ENCODE results near the gene S1PR5.
A peak's percentile ranks its signal among the peaks of the same experiment; 100 is the strongest.

The S1PR5 gene

GRCh38 chr19:10478903-10479384 lies 38.3 kb downstream of the S1PR5 start:
- Mint-ChIP-seq H3K4me1 (peaks cover 5% of the 10 kb centered on the region), H3K9me3 (no peaks in the 10 kb centered on the region), H3K4me3 (peak overlapping the region; percentile 32 to 68 (median 52)), H3K27ac (peak overlapping the region in 1 of 3 experiments; percentile 22), H3K36me3 (ENCODE audit: low read depth) (no peaks in the 10 kb centered on the region), H3K27me3 (ENCODE audit: low read depth) (peaks cover 12% of the 10 kb centered on the region)
- peak; percentile 59 to 72 (median 65) for TF ChIP-seq CTCF (IDR thresholded peaks at IDR 0.05; ENCODE audit: unreplicated experiment in 3 of 3)

- Mint-ChIP-seq H3K36me3 (ENCODE audit: low read depth) (no peaks in the 10 kb centered on the region), H3K27me3 (ENCODE audit: low read depth) (peaks cover 12% of the 10 kb centered on the region), H3K4me1 (peaks cover 5% of the 10 kb centered on the region), H3K27ac (no peak overlapping the region), H3K4me3 (no peak overlapping the region), H3K9me3 (no peaks in the 10 kb centered on the region)
- TF ChIP-seq CTCF (IDR thresholded peaks at IDR 0.05; ENCODE audit: unreplicated experiment in 3 of 3): no peak
These were observed 38.8 kb downstream of the S1PR5 start for GRCh38 chr19:10478476-10478875.

- H3K36me3 Mint-ChIP-seq (ENCODE audit: low read depth): no peaks in the 10 kb centered on the region
- no peak overlapping the region for H3K4me3 Mint-ChIP-seq
- no peak overlapping the region for H3K27ac Mint-ChIP-seq
- no peaks in the 10 kb centered on the region for H3K9me3 Mint-ChIP-seq
- H3K4me1 Mint-ChIP-seq: peaks cover 5% of the 10 kb centered on the region
- TF ChIP-seq CTCF (IDR thresholded peaks at IDR 0.05; ENCODE audit: unreplicated experiment in 3 of 3): no peak
- H3K27me3 Mint-ChIP-seq (ENCODE audit: low read depth): peaks cover 12% of the 10 kb centered on the region
These were observed 42.2 kb downstream of the S1PR5 start for GRCh38 chr19:10474962-10475451.

GRCh38 chr19:10473192-10473591 lies 44.1 kb downstream of the S1PR5 start:
- no peak overlapping the region for H3K4me3 Mint-ChIP-seq
- no peaks in the 10 kb centered on the region for H3K4me1 Mint-ChIP-seq
- no peaks in the 10 kb centered on the region for H3K36me3 Mint-ChIP-seq (ENCODE audit: low read depth)
- H3K27me3 Mint-ChIP-seq (ENCODE audit: low read depth): peaks cover 1% of the 10 kb centered on the region
- no peaks in the 10 kb centered on the region for H3K9me3 Mint-ChIP-seq
- no peak overlapping the region for H3K27ac Mint-ChIP-seq
- no peak for TF ChIP-seq CTCF (IDR thresholded peaks at IDR 0.05; ENCODE audit: unreplicated experiment in 3 of 3)

- no peaks in the 10 kb centered on the region for H3K9me3 Mint-ChIP-seq
- no peaks in the 10 kb centered on the region for H3K36me3 Mint-ChIP-seq (ENCODE audit: low read depth)
- H3K4me3 Mint-ChIP-seq: no peak overlapping the region
- TF ChIP-seq CTCF (IDR thresholded peaks at IDR 0.05; ENCODE audit: unreplicated experiment in 3 of 3): peak; percentile 36 to 51 (median 37)
- no peak overlapping the region for H3K27ac Mint-ChIP-seq
- H3K27me3 Mint-ChIP-seq (ENCODE audit: low read depth): no peaks in the 10 kb centered on the region
- no peaks in the 10 kb centered on the region for H3K4me1 Mint-ChIP-seq
These were observed 45.3 kb downstream of the S1PR5 start for GRCh38 chr19:10471909-10472308.

- no peak for TF ChIP-seq CTCF (IDR thresholded peaks at IDR 0.05; ENCODE audit: unreplicated experiment in 3 of 3)
- Mint-ChIP-seq H3K4me3 (no peak overlapping the region), H3K27me3 (ENCODE audit: low read depth) (no peaks in the 10 kb centered on the region), H3K27ac (no peak overlapping the region), H3K4me1 (no peaks in the 10 kb centered on the region), H3K9me3 (no peaks in the 10 kb centered on the region), H3K36me3 (ENCODE audit: low read depth) (no peaks in the 10 kb centered on the region)
These were observed 49.1 kb downstream of the S1PR5 start for GRCh38 chr19:10468133-10468532.
